ENCODE measurements around the gene ANO1.
"Not testable (repeated sequence)": the region's sequence is repeated elsewhere in the genome, so short reads cannot be mapped to it uniquely, and the experiment has no call there.

The ANO1 gene

GRCh38 chr11:70200212-70200844 lies 122.2 kb downstream of the ANO1 start:
- peaks cover 15% of the 10 kb centered on the region for H3K4me1 ChIP-seq (ENCODE audit: insufficient read depth, low read length, severe bottlenecking)
- no peaks in the 10 kb centered on the region for H3K9me3 ChIP-seq (ENCODE audit: low read length)
- no peaks in the 10 kb centered on the region for H3F3A ChIP-seq (ENCODE audit: insufficient read depth, low read length)
- H4K20me1 ChIP-seq (ENCODE audit: insufficient read depth, low read length), result peaks cover 2% of the 10 kb centered on the region; the same call in 1 of the 2 replicates
- no peak overlapping the region for H3K4me3 ChIP-seq (ENCODE audit: low read depth, low read length, poor library complexity, severe bottlenecking)
- no peak overlapping the region for H2AFZ ChIP-seq (ENCODE audit: low read length)
- no peak overlapping the region for H3K9ac ChIP-seq (ENCODE audit: low read length)
- no peaks in the 10 kb centered on the region for H3K27me3 ChIP-seq (ENCODE audit: insufficient read depth, low read length)
- no peak for TF ChIP-seq CTCF (IDR thresholded peaks at IDR 0.05; ENCODE audit: low read length)
- no peak for TF ChIP-seq EZH2 (IDR thresholded peaks at IDR 0.05; ENCODE audit: borderline replicate concordance, low read length)
- H3K36me3 ChIP-seq (ENCODE audit: insufficient read depth, low read length), result peaks cover 8% of the 10 kb centered on the region; the same call in 1 of the 2 replicates
- no peak overlapping the region for H3K4me2 ChIP-seq (ENCODE audit: low read length)
- H3K9me2 ChIP-seq (ENCODE audit: low read depth, low read length), result no peaks in the 10 kb centered on the region
- no peak overlapping the region for H3K27ac ChIP-seq (ENCODE audit: low read depth, low read length, poor library complexity, severe bottlenecking)
- peaks cover 15% of the 10 kb centered on the region for H3K79me2 ChIP-seq (ENCODE audit: insufficient read depth, low read length)

- not testable (repeated sequence) for H3K27ac ChIP-seq (ENCODE audit: low read depth, low read length, poor library complexity, severe bottlenecking); H3K9me2 ChIP-seq (ENCODE audit: low read depth, low read length); H3F3A ChIP-seq (ENCODE audit: insufficient read depth, low read length); H3K27me3 ChIP-seq (ENCODE audit: insufficient read depth, low read length); H3K4me3 ChIP-seq (ENCODE audit: low read depth, low read length, poor library complexity, severe bottlenecking); H3K9me3 ChIP-seq (ENCODE audit: low read length); H3K4me2 ChIP-seq (ENCODE audit: low read length); H2AFZ ChIP-seq (ENCODE audit: low read length); H3K9ac ChIP-seq (ENCODE audit: low read length); H4K20me1 ChIP-seq (ENCODE audit: insufficient read depth, low read length)
- Histone ChIP-seq H3K79me2 (ENCODE audit: insufficient read depth, low read length) (peaks cover 15% of the 10 kb centered on the region), H3K36me3 (ENCODE audit: insufficient read depth, low read length) (peaks cover 16% of the 10 kb centered on the region), H3K4me1 (ENCODE audit: insufficient read depth, low read length, severe bottlenecking) (peaks cover 15% of the 10 kb centered on the region)
Observed at GRCh38 chr11:70201047-70201446, 122.9 kb downstream of the ANO1 start.

GRCh38 chr11:70201882-70202861 lies 124.1 kb downstream of the ANO1 start:
- H3K4me2 ChIP-seq (ENCODE audit: low read length), result peak overlapping the region; percentile 48; the same call in 1 of the 2 replicates
- no peaks in the 10 kb centered on the region for H3K9me3 ChIP-seq (ENCODE audit: low read length)
- peaks cover 15% of the 10 kb centered on the region for H3K79me2 ChIP-seq (ENCODE audit: insufficient read depth, low read length)
- peaks cover 4% of the 10 kb centered on the region; the same call in 1 of the 2 replicates for H4K20me1 ChIP-seq (ENCODE audit: insufficient read depth, low read length)
- no peak overlapping the region; the same call in 1 of the 2 replicates for H3K9ac ChIP-seq (ENCODE audit: low read length)
- no peaks in the 10 kb centered on the region for H3K27me3 ChIP-seq (ENCODE audit: insufficient read depth, low read length)
- peaks cover 27% of the 10 kb centered on the region for H3K36me3 ChIP-seq (ENCODE audit: insufficient read depth, low read length)
- TF ChIP-seq CTCF (IDR thresholded peaks at IDR 0.05; ENCODE audit: low read length) (no peak), EZH2 (IDR thresholded peaks at IDR 0.05; ENCODE audit: borderline replicate concordance, low read length) (no peak)
- peak overlapping the region; percentile 8; the same call in 1 of the 2 replicates for H2AFZ ChIP-seq (ENCODE audit: low read length)
- no peaks in the 10 kb centered on the region for H3F3A ChIP-seq (ENCODE audit: insufficient read depth, low read length)
- H3K4me3 ChIP-seq (ENCODE audit: low read depth, low read length, poor library complexity, severe bottlenecking), result peak overlapping the region; percentile 98
- no peak overlapping the region for H3K27ac ChIP-seq (ENCODE audit: low read depth, low read length, poor library complexity, severe bottlenecking)
- peaks cover 15% of the 10 kb centered on the region for H3K4me1 ChIP-seq (ENCODE audit: insufficient read depth, low read length, severe bottlenecking)
- H3K9me2 ChIP-seq (ENCODE audit: low read depth, low read length), result no peaks in the 10 kb centered on the region
